Measurements from ENCODE around the gene RPTOR.
"Not testable (repeated sequence)": the region's sequence is repeated elsewhere in the genome, so short reads cannot be mapped to it uniquely, and the experiment has no call there.

The RPTOR gene

DNA sequence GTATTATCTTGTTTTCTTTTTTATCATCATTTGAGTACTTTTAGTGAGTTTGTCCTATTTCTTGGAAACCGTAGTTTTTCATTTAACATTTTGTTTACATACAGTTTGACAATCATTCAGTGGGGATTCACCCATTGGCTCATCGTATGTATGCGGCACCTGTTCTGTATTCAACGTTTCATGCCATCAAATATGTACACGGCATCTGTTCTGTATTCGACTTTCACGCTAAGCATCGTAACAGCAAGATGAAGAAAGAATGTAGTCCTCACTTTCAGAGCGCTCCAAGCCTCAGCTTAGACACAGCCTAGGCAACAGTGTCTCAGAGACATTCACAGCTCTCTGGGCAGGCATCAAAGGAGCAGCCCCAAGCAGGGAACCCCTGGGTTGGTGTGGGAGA lies 269.9 kb downstream of the RPTOR start:
- Histone ChIP-seq H3K27me3 (ENCODE audit: control insufficient read depth, insufficient read depth, low read length) (no peaks in the 10 kb centered on the region), H3K4me3 (ENCODE audit: low read length) (no peak overlapping the region), H3K36me3 (ENCODE audit: control insufficient read depth, insufficient read depth, low read length) (no peaks in the 10 kb centered on the region), H3K9ac (ENCODE audit: low read length) (no peak overlapping the region), H3K9me3 (ENCODE audit: control insufficient read depth, low read length) (no peaks in the 10 kb centered on the region), H3K4me1 (ENCODE audit: control insufficient read depth, insufficient read depth, low read length) (peaks cover 5% of the 10 kb centered on the region)

DNA sequence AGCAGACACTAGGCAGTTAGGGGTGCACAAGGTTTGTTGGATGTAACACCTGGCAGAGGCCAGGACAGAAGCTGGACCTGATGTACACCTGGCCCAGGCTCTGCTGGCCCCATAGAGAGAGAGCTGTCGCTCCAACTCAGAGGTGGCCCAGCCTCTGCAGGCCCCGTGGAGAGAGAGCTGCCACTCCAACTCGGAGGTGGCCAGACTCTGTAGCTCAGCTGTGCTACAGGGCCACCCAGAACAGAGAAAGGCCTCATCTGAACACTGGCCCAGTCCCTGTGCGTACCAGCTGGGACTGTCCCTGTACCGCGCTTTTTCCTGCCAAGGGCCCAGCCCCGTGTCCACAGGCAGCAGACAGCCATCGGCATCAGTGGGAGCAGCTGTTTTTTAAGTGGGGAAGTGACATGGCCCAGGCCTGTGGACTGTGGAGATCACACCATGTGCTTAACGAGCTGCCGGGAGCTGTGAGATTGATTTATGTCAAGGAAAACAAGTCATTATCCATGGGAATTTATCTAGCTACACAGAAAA lies 270.6 kb downstream of the RPTOR start:
- Histone ChIP-seq H3K9me3 (ENCODE audit: control insufficient read depth, low read length) (no peaks in the 10 kb centered on the region), H3K4me3 (ENCODE audit: low read length) (no peak overlapping the region), H3K4me1 (ENCODE audit: control insufficient read depth, insufficient read depth, low read length) (peaks cover 5% of the 10 kb centered on the region), H3K36me3 (ENCODE audit: control insufficient read depth, insufficient read depth, low read length) (no peaks in the 10 kb centered on the region), H3K9ac (ENCODE audit: low read length) (no peak overlapping the region), H3K27me3 (ENCODE audit: control insufficient read depth, insufficient read depth, low read length) (no peaks in the 10 kb centered on the region)

DNA sequence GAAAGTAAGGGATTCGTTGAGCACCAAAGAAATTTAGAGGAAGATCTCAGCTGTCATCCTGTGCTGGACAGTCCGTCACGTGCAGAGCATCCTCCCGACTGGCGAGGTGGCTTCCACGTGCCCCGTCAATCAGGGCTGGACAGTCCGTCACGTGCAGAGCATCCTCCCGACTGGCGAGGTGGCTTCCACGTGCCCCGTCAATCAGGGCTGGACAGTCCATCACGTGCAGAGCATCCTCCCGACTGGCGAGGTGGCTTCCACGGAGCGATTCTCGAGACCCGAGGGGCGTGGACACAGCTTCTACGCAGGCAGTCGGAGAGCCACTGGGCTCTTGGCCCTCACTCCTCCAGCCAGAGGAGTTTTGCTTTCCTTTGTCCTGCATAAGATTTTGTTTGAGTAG lies 271.1 kb downstream of the RPTOR start:
- not testable (repeated sequence) for H3K27me3 ChIP-seq (ENCODE audit: control insufficient read depth, insufficient read depth, low read length); H3K4me1 ChIP-seq (ENCODE audit: control insufficient read depth, insufficient read depth, low read length); H3K36me3 ChIP-seq (ENCODE audit: control insufficient read depth, insufficient read depth, low read length); H3K4me3 ChIP-seq (ENCODE audit: low read length); H3K9ac ChIP-seq (ENCODE audit: low read length); H3K9me3 ChIP-seq (ENCODE audit: control insufficient read depth, low read length)

DNA sequence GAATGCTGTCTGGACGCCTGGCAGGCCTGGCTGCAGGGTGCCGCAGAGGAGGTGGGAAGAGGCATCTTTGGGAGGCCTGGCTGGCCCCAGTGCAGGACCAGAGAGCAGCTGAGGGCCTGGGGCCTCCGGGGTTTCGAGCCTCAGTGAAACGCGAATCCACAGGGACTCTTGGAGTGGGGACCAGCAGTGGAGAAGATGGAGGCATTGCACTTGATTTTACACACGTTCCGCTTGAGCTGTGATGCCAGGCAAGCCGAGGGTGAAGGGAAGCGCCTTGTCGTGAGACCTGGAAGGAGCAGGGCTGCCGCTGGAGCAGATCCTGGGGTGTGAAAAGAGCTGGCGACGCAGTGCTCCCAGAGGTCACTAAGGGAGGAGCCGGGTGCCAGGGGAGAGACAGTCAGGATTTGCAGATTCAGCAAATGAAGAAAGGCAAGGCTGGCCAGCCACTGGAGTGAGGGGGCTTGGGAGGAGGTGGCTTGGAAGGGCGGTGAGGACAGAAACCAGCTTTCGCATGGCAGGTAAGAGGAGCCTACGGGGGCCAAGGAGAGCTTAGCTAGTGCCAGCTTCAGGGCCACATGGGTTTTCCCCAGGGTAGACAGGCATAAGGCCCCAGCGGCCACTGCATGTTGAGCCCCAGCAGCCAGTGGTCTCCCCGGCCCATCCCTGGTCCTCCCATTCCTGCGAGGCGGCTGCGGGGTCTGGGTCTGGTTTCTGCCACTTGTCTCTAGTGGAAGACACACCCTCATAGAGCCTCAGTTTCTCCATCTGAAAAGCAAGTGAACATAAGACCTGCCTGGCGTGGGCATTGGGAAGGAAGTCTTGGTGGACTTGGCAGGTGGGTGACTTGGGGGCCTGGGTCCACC lies 271.8 kb downstream of the RPTOR start:
- H3K9me3 ChIP-seq (ENCODE audit: control insufficient read depth, low read length): no peaks in the 10 kb centered on the region

DNA sequence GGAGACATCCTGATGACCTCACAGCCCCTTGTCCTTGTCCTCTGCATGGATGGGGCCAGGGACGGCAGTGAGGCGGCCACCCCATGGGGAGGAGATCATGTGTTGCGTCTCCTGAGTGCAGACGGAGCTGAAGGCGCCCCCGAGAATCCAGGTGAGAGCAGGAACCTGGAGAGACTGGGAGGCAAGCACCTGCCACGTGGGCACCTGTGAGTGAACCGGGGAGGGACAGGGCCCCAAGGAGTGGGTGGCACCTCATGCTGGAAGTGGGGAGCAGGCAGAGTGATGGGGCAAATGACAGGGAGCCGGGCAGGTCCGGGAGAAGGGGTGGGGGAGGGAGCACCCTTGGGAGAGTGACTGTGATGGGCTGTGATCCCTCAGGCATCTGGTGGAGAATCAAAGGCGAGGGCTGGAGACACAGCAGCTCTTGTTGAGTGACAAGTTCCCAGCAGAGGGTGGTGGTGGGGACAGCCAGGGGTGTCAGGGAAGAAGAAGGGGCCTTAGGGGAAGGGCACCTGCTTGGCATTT lies 272.7 kb downstream of the RPTOR start:
- no peaks in the 10 kb centered on the region for H3K9me3 ChIP-seq (ENCODE audit: control insufficient read depth, low read length)
- H3K4me3 ChIP-seq (ENCODE audit: low read length): no peak overlapping the region
- no peak overlapping the region for H3K9ac ChIP-seq (ENCODE audit: low read length)
- no peaks in the 10 kb centered on the region for H3K27me3 ChIP-seq (ENCODE audit: control insufficient read depth, insufficient read depth, low read length)
- no peaks in the 10 kb centered on the region for H3K36me3 ChIP-seq (ENCODE audit: control insufficient read depth, insufficient read depth, low read length)
- no peaks in the 10 kb centered on the region for H3K4me1 ChIP-seq (ENCODE audit: control insufficient read depth, insufficient read depth, low read length)

More for the DNA sequence above, 271.8 kb downstream of the RPTOR start:
- H3K4me3 ChIP-seq (ENCODE audit: low read length): no peak overlapping the region
- H3K9ac ChIP-seq (ENCODE audit: low read length): no peak overlapping the region
- H3K36me3 ChIP-seq (ENCODE audit: control insufficient read depth, insufficient read depth, low read length): no peaks in the 10 kb centered on the region
- H3K27me3 ChIP-seq (ENCODE audit: control insufficient read depth, insufficient read depth, low read length): no peaks in the 10 kb centered on the region
- H3K4me1 ChIP-seq (ENCODE audit: control insufficient read depth, insufficient read depth, low read length): peaks cover 4% of the 10 kb centered on the region

DNA sequence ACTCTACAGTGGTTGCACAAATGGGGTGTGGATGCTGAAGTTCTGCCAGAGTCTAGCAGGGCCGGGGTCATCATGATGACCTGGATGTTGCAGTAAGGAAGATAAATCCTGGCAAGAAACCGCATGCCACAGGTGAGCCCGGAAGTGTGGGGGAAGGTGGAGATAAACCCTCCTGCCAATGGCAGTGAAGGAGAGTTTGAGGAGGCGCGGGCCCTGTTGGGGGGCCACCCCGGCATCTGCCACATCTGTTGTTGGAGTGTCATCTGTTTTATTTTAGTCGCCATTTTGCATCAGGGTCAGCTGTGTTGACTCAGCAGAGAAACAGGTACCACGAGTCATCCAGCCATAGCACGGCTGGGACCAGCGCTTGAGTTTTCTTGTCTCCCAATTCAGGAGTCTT lies 273.2 kb downstream of the RPTOR start:
- H3K27me3 ChIP-seq (ENCODE audit: control insufficient read depth, insufficient read depth, low read length): no peaks in the 10 kb centered on the region
- H3K4me3 ChIP-seq (ENCODE audit: low read length): no peak overlapping the region
- H3K4me1 ChIP-seq (ENCODE audit: control insufficient read depth, insufficient read depth, low read length): no peaks in the 10 kb centered on the region
- no peaks in the 10 kb centered on the region for H3K36me3 ChIP-seq (ENCODE audit: control insufficient read depth, insufficient read depth, low read length)
- H3K9ac ChIP-seq (ENCODE audit: low read length): no peak overlapping the region
- H3K9me3 ChIP-seq (ENCODE audit: control insufficient read depth, low read length): no peaks in the 10 kb centered on the region

DNA sequence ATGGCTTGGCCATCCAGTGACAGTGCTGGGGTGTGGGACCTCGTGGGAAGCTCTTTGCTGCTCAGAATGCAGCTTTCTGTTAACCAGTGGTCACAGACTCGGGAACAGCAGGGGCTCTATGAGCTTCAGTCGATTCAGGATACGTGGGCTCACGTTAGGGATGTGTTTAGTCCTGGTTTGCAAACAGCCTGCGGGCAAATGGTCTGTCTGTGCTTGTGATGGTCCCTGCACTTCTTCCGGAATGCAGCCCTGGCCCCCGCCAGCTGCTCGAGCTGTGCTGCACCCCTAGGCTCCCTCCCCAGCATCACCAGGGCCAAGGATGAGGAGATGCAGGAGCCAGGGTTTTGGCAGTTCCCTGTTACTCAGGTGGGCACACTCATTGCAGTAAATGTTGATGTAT lies 274.2 kb downstream of the RPTOR start:
- Histone ChIP-seq H3K27me3 (ENCODE audit: control insufficient read depth, insufficient read depth, low read length) (no peaks in the 10 kb centered on the region), H3K9ac (ENCODE audit: low read length) (no peak overlapping the region), H3K36me3 (ENCODE audit: control insufficient read depth, insufficient read depth, low read length) (no peaks in the 10 kb centered on the region), H3K9me3 (ENCODE audit: control insufficient read depth, low read length) (no peaks in the 10 kb centered on the region), H3K4me3 (ENCODE audit: low read length) (no peak overlapping the region), H3K4me1 (ENCODE audit: control insufficient read depth, insufficient read depth, low read length) (no peaks in the 10 kb centered on the region)

DNA sequence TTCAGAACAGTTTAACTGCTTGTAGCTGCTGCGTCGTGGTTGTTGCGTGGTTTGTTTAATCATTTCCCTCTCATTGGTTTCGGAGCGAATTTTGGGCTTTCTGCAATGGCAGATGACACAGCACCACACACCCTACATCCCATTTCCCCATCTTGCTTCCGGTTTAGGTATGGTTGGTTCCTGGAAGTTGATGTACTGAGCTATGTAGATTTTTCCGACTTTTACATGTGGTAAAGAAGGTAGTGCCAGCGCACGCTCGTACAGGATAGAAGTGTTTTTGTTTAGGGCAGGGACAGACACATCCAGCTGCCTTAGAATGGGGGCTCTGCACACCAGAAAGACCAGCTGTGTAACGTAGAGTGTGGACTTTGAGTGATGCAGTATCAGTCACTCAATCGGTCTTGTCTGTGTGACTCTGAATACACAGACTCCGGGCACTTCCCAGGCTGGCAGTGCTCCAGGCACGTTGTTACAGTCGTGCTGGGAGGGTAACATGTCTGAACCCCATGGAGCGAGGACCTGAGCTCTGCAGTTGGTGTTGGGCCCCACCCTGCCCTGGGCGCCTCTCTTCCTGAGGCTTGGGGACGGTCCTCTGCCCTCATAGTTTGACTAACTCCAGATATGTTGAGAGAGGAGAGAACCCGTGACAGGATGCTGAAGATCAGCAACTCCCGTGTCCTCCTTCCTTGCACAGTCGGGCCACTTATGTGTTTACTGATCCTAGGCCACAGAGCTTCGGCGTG lies 275.0 kb downstream of the RPTOR start:
- no peaks in the 10 kb centered on the region for H3K27me3 ChIP-seq (ENCODE audit: control insufficient read depth, insufficient read depth, low read length)
- H3K36me3 ChIP-seq (ENCODE audit: control insufficient read depth, insufficient read depth, low read length): no peaks in the 10 kb centered on the region
- no peak overlapping the region for H3K4me3 ChIP-seq (ENCODE audit: low read length)
- H3K9ac ChIP-seq (ENCODE audit: low read length): no peak overlapping the region
- H3K9me3 ChIP-seq (ENCODE audit: control insufficient read depth, low read length): no peaks in the 10 kb centered on the region
- no peaks in the 10 kb centered on the region for H3K4me1 ChIP-seq (ENCODE audit: control insufficient read depth, insufficient read depth, low read length)

DNA sequence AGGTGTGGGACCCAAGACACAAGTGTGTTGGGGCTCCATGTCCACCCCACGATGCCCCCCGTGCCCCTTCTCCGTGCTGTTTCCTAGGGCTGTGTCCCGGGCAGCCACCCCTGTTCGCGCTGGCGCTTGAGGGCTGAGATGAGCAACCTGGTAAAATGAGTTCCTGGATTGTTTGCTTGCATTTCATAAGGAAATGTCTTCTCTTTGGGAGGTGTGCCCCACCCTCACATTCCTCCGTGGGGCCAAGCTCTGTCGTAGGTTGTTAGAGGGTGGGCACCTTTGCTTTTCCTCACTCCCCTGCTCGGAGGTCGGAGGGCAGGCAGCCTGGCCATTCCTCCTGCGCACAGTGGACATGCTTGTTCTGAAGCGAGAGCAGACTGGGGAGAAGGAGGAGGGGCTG lies 275.7 kb downstream of the RPTOR start:
- Histone ChIP-seq H3K36me3 (ENCODE audit: control insufficient read depth, insufficient read depth, low read length) (no peaks in the 10 kb centered on the region), H3K4me3 (ENCODE audit: low read length) (no peak overlapping the region), H3K27me3 (ENCODE audit: control insufficient read depth, insufficient read depth, low read length) (no peaks in the 10 kb centered on the region), H3K9me3 (ENCODE audit: control insufficient read depth, low read length) (no peaks in the 10 kb centered on the region), H3K4me1 (ENCODE audit: control insufficient read depth, insufficient read depth, low read length) (no peaks in the 10 kb centered on the region), H3K9ac (ENCODE audit: low read length) (no peak overlapping the region)

DNA sequence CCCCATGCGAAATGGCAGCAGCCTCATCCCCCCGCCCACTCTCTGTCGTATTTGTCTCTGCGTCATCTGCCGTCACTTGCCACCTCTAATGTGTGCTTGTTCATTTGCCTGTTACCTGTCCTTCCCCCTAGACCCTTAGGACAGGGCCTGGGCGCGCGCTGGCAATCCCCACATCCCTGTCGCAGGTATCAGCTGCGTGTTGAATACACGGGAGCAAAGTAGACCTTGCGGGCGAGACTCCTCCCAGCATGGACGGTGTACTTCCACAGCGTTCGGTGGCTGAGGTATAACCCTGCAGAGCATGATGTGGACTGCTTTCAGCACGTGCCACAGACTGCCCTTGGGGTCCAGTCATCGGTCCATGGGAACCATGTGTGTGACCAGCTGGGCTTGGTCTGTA lies 276.9 kb downstream of the RPTOR start:
- H3K36me3 ChIP-seq (ENCODE audit: control insufficient read depth, insufficient read depth, low read length): no peaks in the 10 kb centered on the region
- H3K4me1 ChIP-seq (ENCODE audit: control insufficient read depth, insufficient read depth, low read length): no peaks in the 10 kb centered on the region
- H3K9me3 ChIP-seq (ENCODE audit: control insufficient read depth, low read length): no peaks in the 10 kb centered on the region
- no peak overlapping the region for H3K4me3 ChIP-seq (ENCODE audit: low read length)
- no peak overlapping the region for H3K9ac ChIP-seq (ENCODE audit: low read length)
- no peaks in the 10 kb centered on the region for H3K27me3 ChIP-seq (ENCODE audit: control insufficient read depth, insufficient read depth, low read length)

DNA sequence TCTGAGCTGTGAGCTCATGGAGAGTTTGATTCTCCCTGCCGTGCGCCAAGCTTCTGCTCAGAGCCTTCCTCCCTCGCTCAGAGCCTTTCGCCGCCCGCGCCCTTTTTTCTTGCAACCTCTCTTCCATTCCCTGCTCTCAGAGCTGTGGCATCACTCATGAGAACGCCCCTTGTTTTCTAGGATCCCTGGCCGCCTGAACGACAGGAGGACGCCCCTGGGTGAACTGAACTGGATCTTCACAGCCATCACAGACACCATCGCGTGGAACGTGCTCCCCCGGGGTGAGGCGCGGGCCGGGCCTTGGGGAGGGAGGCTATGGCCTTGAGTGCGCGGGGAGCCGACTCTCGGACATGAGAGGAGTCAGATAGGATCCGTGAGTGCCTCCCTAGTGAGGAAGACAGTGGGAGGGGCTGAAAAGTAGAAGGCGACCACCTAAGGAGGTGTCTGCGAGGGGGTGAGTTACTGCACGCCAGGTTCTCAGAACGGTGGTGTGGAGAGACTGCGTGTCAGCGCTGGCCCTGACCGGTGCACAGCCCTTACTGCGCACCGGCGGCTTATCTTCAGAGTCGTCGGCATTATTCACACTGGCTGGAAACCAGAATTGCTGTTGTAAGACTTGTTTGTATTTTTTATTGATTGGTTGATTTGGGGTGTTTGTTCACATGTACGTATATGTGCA lies 277.5 kb downstream of the RPTOR start:
- Histone ChIP-seq H3K36me3 (ENCODE audit: control insufficient read depth, insufficient read depth, low read length) (no peaks in the 10 kb centered on the region), H3K27me3 (ENCODE audit: control insufficient read depth, insufficient read depth, low read length) (no peaks in the 10 kb centered on the region), H3K4me3 (ENCODE audit: low read length) (no peak overlapping the region), H3K4me1 (ENCODE audit: control insufficient read depth, insufficient read depth, low read length) (no peaks in the 10 kb centered on the region), H3K9me3 (ENCODE audit: control insufficient read depth, low read length) (no peaks in the 10 kb centered on the region), H3K9ac (ENCODE audit: low read length) (no peak overlapping the region)
